Measurements from ENCODE around the gene NFATC2. TPM values are rescaled to one million over a fixed set of nuclear protein-coding genes. Genes with fewer than 3 reads are reported as not detected.

The NFATC2 gene
- total RNA-seq, 1 donor from 2014 or later: 2.7 TPM

GRCh38 chr20:51432251-51432784, 110.2 kb downstream of the NFATC2 start:
- DNase-seq (ENCODE audit: low read depth in 2 of 2): no peak

- DNase-seq (ENCODE audit: low read depth in 2 of 2): no peak
Observed at GRCh38 chr20:51431321-51431720, 111.2 kb downstream of the NFATC2 start.

DNA sequence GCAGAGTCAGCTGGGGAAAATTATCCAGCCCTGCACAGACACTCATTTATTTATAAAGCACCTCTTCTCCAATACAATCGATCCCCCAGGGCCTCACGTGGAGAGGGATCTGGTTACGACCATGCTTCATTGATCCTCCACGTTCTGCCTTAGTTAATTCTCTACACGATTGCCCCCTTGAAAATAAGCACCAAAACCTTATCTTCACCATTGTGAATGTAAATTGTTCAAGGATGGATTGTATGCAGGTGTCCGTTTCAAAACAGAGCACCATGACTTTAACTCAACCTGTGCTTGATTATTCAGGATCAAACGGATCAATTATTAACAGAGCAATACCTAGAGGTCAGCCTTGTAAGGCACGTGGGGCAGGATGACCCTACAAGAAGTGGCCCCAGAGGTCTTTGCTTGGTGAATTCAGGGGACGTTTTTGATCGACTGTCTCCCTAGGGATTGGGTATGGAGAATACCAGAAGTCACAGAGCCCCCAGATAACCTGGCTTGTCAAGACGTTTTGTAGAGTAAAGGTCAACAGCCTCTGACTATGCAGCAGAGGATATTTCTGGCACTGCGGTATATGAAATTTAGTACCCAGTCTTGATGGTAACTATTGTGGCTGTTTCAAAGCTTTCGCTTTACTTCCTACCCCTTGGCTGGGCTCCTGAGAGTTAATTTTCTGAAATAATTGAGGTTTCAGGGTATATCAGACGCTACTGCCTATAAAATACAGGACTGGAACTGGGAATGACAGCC, 112.1 kb downstream of the NFATC2 start:
- DNase-seq (ENCODE audit: low read depth in 2 of 2): no peak

DNA sequence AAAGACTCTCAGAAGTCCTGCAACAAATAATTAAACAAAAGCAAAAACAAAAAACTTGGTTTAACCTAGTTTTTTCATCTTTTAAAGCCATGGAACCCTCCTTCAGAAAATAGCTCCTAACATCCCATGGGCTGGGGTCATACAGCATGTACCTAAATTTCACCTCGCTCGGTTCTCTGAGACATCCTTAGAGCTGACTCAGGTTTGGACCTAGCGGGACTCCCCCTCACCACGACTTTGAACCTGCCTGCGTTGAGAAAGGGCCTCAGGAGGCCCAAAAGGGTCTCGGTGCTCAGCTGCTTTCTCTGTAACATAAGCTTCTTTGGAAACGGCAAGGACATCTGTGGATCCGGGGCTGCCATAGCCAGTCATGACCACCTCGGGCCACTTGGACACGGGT, 112.8 kb downstream of the NFATC2 start:
- no peak for DNase-seq (ENCODE audit: low read depth in 2 of 2)

- no peak for DNase-seq (ENCODE audit: low read depth in 2 of 2)
Observed at GRCh38 chr20:51429144-51429482, 113.4 kb downstream of the NFATC2 start.

- DNase-seq (ENCODE audit: low read depth in 2 of 2): peak in 1 of 2 donors; percentile 72
Observed at GRCh38 chr20:51428401-51429143, 113.9 kb downstream of the NFATC2 start.

DNA sequence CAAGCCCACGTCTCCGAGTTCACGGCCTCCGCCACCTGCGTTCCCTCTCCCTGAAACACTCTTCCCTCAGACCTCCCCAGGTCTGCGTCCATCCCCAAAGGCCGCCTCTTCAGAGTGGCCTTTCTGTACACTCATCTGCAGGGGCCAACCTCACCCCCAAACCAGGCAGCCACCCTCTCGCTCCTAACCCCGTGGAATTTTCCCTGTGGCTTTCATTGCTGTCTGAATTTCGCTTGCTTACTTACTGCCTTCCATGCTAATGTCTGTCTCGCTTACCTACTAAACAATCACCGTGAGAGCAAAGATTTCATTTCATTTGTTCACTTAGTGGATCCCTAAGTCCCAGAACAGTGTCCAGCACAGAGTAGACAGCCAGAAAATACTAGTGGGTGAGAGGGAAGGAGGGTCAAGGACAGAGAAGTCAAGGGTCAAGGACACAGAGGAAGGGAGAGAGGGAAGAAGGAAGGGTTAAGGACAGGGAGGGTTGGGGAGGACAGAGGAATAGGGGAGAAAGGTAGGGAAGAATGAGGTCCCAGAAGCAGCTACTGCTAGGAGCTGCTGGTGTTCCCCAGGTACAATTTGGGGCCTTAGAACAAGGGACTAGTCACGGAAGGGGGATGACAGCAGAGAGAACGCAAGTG, 114.7 kb downstream of the NFATC2 start:
- DNase-seq (ENCODE audit: low read depth in 2 of 2): no peak

GRCh38 chr20:51426718-51427650, 115.5 kb downstream of the NFATC2 start:
- no peak for DNase-seq (ENCODE audit: low read depth in 2 of 2)

DNA sequence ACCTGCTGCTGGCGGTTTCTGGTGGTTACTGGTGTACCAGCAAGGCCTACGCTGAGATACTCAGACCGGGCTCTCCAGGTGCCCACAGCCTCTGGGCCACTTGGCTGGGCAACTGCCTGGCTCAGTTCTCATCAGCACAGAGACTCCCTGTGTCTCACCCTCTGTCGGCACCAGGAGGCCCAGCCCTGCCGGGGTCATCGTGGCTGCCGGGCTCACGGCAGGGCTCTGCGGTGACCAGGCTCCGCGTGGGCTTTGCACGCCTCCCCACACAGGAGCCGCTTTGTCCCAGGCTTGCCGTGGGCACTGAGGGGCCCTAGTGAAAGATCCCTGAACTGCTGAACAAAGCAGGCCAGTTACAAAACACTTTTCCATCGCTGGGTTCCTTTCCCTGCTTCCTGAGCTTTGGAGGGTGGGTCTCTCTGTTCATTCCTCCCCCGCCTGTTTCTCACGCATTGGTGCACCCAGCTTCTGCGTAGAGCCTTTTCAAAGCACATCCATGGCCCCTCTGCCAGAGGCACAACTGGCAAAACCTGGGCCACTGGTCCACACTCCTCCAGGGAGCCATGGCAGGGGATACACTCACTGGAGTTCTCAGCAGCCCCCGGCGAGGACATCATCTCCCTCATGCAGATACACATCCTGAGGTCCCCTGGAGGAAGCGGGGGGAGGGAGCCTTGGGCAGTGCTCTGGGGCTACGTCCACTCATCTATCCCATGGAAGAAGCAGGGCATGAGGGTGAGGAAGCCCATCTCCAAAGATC, 117.0 kb downstream of the NFATC2 start:
- DNase-seq (ENCODE audit: low read depth in 2 of 2): no peak

GRCh38 chr20:51424270-51425117, 118.0 kb downstream of the NFATC2 start:
- DNase-seq (ENCODE audit: low read depth in 2 of 2): no peak

DNA sequence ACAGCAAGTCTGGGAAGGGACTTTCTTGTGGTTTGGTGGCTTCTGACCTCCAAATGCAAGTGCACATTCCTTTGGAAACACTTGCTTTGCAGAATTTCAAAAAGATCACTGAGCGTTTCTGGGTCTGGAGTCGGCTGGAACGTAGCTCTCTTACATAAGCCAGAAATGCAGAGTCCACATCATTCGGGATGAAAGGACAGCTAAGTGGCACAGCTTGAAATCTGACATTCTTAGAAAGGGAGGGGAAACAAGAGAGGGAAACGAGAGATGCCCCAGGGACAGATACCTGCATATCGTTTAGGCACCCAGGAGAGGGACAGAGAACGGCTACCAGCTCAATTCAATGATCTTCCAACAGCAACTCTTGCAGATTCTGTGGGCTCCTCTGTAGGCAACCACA, 118.7 kb downstream of the NFATC2 start:
- DNase-seq (ENCODE audit: low read depth in 2 of 2): no peak

- no peak for DNase-seq (ENCODE audit: low read depth in 2 of 2)
Observed at GRCh38 chr20:51423290-51423667, 119.2 kb downstream of the NFATC2 start.

DNA sequence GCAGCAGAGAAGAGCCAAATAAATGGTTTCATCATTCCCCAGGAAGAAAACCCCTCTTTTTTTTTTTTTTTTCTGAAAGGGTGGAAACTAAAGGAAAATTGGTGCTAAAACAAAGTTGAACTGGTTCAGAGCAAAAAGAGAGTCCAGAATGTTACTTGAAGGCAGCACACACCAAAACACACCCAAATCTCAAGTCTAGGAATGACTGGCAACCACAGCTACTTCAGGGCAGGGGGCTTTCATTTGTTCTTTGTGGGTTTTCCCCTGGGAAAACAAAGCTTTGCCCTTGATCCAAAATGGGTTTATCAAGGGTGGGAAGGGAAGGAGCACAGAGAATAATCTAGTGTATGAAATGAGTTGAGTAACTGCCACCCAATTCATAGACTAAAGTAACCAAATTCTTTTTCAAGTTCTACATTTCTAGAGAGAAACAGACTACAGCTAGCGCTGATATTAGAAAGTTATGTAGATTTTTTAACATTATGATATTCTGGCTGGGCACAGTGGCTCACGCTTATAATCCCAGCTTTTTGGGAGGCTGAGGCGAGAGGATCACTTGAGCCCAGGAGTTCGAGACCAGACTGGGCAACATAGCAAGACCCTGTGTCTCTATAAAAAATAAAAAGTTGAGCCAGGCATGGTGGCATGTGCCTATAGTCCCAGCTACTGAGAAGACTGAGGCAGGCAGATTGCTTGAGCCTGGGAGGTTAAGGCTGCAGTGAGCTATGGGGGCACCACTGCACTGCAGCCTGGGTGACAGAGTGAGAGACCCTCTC, 119.8 kb downstream of the NFATC2 start:
- DNase-seq (ENCODE audit: low read depth in 2 of 2): no peak

DNA sequence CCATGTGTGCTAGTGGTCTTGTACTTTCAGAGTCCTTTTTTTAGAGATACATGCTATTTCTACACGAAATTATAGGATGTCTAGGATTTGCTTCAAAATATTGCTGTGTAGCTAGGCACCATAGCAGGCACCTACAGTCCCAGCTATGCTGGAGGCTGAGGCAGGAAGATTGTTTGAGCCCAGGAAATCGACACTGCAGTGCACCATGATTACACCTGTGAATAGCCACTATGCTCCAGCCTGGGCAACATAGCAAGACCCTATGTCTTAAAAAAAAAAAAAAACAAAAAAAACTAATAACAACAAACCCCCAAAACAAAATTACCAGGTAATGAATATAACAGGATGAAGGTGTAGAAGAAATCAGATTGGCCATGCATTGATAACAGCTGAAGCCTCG, 121.7 kb downstream of the NFATC2 start:
- DNase-seq (ENCODE audit: low read depth in 2 of 2): no peak

- peak; percentile 20 to 51 for DNase-seq (ENCODE audit: low read depth in 2 of 2)
Observed at GRCh38 chr20:51420111-51420510, 122.4 kb downstream of the NFATC2 start.

- DNase-seq (ENCODE audit: low read depth in 2 of 2): no peak
Observed at GRCh38 chr20:51419646-51420045, 122.9 kb downstream of the NFATC2 start.

- DNase-seq (ENCODE audit: low read depth in 2 of 2): no peak
Observed at GRCh38 chr20:51419231-51419630, 123.3 kb downstream of the NFATC2 start.

DNA sequence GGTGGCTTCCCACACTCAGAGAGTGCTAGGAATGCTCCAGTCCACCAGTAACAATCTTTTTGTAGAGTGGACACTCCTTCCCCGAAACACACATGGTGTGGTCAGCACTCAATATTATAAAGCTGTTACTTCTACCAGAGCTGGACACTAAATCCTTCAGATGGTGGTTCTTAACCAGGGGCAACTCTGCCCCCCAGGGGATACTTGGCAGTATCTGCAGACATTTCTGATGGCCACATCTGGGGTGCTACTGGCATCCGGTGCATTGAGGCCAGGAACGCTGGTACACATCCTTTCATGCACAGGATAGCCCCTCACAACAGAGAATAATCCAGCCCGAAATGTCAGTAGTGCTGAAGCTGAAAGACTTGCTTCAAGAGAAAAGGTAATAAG, 124.4 kb downstream of the NFATC2 start:
- DNase-seq (ENCODE audit: low read depth in 2 of 2): no peak

Data from dermis microvascular lymphatic vessel endothelial cell (primary cell).